Muscle of arm (tissue), 12 donors: ENCODE results near the gene MAD1L1. TPM values are rescaled to one million over a fixed set of nuclear protein-coding genes. Genes with fewer than 3 reads are reported as not detected.

ENCODE experiments used
- DNase-seq: peaks from one replicate; pipeline ENCODE4 v3.0.0-alpha.2; 2013
- polyA plus RNA-seq, 12 donors: library from polyadenylated mRNA; unstranded; fragments of 120-200 nt; gene quantifications; one replicate each; pipeline ENCODE4 v1.2.1, GENCODE V29; 2013; ENCODE audit not compliant: insufficient read length in 12 of 12

Gene MAD1L1
- polyA plus RNA-seq, 12 donors = 16.2 to 60.1 (median 22.4) TPM; not detected in 1

GRCh38 chr7:1854866-1855724 lies 377.6 kb downstream of the MAD1L1 start:
- no peak for DNase-seq

- DNase-seq = no peak
Measured at GRCh38 chr7:1853986-1854865, 378.5 kb downstream of the MAD1L1 start.

- no peak for DNase-seq
Measured at GRCh38 chr7:1853431-1853985, 379.2 kb downstream of the MAD1L1 start.

GRCh38 chr7:1852517-1853430 lies 380.0 kb downstream of the MAD1L1 start:
- no peak for DNase-seq

GRCh38 chr7:1851721-1852516 lies 380.8 kb downstream of the MAD1L1 start:
- no peak for DNase-seq

- DNase-seq = no peak
Measured at GRCh38 chr7:1850976-1851571, 381.7 kb downstream of the MAD1L1 start.

GRCh38 chr7:1850111-1850975 lies 382.4 kb downstream of the MAD1L1 start:
- DNase-seq = no peak

- no peak for DNase-seq
Measured at GRCh38 chr7:1849351-1850041, 383.2 kb downstream of the MAD1L1 start.

- no peak for DNase-seq
Measured at GRCh38 chr7:1848911-1849311, 383.8 kb downstream of the MAD1L1 start.

- no peak for DNase-seq
Measured at GRCh38 chr7:1848013-1848640, 384.6 kb downstream of the MAD1L1 start.

GRCh38 chr7:1847260-1848001 lies 385.3 kb downstream of the MAD1L1 start:
- no peak for DNase-seq

GRCh38 chr7:1846331-1847065 lies 386.2 kb downstream of the MAD1L1 start:
- no peak for DNase-seq

GRCh38 chr7:1845536-1846311 lies 387.0 kb downstream of the MAD1L1 start:
- DNase-seq = no peak

GRCh38 chr7:1844951-1845390 lies 387.8 kb downstream of the MAD1L1 start:
- DNase-seq = no peak

GRCh38 chr7:1844336-1844950 lies 388.3 kb downstream of the MAD1L1 start:
- no peak for DNase-seq
